Stimulated activated naive CD8-positive, alpha-beta T cell treated with anti-CD3 and anti-CD28 coated beads, Interleukin-15, Interleukin-2, amounts not matched to agents 100 U/mL and 50 U/mL, for 24 hours (primary cell): Measurements from ENCODE around the gene HOXA13.

Experiments used
- ATAC-seq: fragments of 150-1000 bp; cut with Tn5 transposase; one replicate; pipeline ENCODE4 v1.10.0; 2021
- DNase-seq: peaks from one replicate; pipeline ENCODE4 v3.0.0; 2021

Gene HOXA13

DNA sequence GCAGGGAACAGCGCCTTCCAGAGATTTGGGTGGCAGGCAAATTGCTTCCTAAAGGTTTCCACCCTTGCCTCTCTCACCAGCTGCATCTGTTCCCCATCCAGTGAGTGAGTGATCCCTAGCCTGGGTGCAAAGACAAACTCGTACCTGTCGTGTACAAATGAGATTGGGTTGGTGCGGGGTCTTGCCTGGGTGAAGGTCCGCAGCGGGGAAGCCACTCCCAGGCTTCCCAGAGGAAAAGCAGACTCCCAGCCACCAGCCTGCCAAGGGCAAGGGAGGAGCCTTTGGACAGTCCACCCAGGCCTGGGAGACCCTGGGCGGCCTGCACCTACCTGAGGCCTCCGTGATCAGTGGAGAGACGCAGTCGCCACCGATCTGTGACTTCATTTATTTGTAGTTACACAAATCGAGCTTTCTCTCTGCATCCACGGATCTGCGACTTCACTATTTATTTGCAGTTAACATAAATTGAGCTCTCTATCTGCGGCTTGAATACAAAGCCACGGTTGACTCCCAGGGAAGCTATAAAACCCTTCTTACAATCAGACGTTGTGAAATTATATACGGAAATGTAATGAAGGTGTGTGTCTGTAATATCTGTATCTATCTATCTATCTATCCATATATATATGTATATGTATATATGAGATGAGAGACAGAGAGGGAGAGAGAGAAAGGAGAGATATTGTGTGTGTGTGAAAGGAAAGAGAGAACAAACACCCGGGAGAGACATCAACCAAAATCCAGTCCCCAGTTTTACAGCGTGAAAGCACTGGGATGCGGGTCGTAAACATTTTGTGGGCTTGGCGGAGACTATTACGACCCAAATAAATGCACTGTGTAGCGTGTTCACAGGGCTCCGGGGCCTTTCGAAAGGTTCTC lies 40.4 kb downstream of the HOXA13 start:
- no peak for DNase-seq
- ATAC-seq, result no peak

DNA sequence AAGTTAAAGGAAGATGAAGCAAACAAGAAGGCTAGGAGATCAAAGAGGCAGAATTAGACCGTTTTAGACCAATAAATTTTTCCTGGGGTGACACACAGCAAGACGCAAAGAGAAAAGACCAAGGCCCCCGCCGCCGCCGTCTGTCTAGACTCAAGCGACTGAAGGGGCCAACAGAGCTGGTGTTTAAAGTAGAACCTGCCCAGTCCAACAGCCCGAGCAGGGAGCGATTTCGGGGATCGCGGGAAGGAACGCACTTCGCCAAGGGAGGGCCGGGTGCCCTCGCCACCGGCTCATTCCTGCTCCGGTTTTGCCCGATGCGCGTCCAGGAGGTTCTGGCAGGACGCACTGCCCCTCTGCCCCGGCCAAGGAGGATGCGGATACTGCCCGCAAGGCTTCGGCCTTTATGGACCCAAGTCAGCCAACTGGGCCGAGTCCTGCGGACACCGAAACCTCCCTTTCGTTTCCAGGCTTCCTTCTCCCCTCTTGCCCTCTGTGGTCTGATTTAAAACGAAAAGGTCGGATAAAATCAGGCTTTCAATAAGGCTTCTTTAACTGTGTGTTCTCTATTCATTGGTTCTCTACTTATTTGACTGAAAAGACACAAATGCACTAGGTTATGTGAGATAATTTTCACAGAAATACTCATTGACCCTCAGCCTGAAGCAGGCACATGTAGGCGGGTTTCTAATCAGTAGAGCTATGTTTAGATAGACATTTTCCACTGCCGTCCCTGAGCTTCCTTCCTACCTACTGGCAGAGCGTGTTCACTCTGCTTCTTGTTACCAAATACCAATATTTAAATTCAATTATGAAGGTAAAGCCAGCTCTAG lies 41.2 kb downstream of the HOXA13 start:
- no peak for ATAC-seq
- no peak for DNase-seq

DNA sequence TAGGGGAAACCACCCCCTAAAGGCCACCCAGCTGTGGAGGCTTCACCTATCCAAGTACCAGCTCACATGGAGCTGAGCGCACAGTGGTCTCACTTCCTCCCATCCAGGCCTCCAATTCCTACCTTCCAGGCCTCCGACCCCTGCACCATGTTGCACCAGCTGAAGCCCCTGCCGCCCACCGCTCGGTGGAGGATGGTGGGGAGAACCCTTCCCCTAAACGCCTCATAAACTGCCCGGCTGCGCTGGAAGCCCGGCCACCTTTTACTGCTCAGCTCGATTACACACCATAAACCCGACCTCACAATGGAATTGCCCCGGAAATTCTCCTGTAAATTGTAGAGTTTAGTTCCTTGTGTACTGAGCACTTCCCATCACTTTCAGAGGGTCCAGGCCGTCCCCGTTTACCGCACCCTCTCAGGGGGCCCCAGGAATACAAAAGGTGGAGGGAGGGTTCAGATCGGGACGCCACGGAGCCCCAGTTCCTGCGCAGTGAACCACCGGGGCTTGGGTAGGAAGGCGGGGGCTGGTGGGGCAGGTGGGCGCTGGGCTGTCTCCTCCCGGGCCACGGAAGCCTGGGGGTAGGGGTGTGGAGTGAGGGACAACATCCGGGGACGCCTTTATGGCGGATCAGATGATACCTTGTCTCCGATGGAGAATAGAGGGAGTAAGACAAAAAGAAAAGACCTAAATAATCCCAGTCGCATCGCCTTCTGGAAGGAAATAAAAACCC lies 42.0 kb downstream of the HOXA13 start:
- ATAC-seq (no peak), DNase-seq (no peak)

DNA sequence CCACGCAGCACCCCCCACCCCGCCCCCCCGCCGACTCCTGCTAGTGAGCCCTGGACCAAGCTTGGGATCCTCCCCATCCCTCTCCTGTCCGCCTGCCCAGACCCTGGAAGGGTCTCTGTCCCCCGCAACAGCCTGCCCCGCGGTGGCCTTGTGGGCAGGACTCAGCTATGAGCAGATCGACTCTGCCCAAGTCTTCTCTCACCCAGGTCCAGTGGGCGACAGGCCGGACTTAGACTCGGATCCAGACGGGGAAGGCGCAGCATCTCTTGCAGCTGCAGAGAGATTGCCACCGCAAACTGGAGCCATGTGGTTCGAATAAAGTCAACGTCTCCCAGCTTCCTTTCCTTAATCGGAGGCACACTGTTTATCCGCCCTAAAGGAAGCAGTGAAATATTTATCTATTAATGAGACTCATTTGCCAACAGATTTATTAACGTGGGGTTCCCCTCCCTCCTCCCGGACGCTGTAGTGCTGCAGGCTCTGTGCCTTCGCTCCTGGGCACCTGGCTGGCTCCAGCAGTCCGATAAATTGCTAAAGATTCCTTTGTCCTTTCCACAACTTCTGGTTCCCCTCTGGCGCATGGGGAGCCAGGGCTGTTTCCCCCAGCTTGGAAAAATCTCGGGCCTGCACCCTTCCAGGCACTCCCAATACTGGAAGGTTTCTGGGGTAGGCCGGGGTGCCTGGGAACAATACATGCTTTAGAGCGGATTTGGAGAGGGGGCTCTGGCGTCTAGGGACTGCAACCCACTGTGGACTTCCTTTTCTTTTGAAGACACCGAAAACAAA lies 42.8 kb downstream of the HOXA13 start:
- ATAC-seq, result no peak
- DNase-seq, result no peak

DNA sequence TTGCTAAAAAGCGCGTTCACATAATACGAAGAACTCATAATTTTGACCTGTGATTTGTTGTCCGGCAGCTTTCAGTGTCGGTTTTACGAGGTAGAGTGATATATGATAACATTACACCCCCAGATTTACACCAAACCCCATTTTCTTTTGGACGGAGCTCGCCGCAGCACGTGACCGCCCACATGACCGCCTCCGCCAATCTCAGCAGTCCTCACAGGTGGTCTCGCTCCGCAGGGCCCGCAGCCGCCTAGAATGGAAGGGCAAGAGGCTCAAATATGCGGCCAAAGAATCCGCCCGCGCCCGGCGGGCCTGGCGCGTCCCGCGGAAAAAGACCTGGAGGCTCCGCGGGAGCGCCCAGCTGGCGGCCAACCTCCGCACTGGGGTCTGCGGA lies 43.4 kb downstream of the HOXA13 start, which contains the start of gene HOXA7:
HOXA7 (minus strand) TSS at position 168 of the 391 bp plus-strand sequence; CDS start at position 38, 130 bp downstream.
- DNase-seq, result no peak
- ATAC-seq, result no peak

DNA sequence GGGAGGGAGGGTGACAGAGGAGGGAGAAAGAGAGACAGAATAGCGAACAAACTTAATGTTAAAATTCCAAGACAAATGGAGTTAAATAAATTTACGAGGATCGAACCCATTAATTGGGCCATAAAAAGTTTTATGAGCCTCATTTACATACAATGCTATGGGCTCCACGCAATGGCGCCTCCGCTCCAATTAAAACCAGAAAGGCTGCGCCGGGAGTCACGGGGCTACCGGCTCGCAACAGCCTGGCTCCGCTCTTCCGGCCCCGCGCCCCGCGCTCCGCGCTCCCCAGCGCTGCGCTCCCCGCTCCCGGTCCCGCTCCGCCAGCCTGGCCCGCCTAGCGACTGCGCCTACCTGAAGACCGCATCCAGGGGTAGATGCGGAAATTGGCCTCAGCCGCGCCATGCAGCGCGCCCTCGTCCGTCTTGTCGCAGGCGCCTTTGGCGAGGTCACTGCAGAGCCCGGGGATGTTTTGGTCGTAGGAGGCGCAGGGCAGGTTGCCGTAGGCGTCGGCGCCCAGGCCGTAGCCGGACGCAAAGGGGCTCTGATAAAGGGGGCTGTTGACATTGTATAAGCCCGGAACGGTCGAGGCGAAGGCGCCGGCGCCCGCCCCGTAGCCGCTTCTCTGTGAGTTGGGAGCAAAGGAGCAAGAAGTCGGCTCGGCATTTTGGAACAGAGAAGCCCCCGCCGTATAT lies 43.9 kb downstream of the HOXA13 start:
- no peak for DNase-seq
- no peak for ATAC-seq

DNA sequence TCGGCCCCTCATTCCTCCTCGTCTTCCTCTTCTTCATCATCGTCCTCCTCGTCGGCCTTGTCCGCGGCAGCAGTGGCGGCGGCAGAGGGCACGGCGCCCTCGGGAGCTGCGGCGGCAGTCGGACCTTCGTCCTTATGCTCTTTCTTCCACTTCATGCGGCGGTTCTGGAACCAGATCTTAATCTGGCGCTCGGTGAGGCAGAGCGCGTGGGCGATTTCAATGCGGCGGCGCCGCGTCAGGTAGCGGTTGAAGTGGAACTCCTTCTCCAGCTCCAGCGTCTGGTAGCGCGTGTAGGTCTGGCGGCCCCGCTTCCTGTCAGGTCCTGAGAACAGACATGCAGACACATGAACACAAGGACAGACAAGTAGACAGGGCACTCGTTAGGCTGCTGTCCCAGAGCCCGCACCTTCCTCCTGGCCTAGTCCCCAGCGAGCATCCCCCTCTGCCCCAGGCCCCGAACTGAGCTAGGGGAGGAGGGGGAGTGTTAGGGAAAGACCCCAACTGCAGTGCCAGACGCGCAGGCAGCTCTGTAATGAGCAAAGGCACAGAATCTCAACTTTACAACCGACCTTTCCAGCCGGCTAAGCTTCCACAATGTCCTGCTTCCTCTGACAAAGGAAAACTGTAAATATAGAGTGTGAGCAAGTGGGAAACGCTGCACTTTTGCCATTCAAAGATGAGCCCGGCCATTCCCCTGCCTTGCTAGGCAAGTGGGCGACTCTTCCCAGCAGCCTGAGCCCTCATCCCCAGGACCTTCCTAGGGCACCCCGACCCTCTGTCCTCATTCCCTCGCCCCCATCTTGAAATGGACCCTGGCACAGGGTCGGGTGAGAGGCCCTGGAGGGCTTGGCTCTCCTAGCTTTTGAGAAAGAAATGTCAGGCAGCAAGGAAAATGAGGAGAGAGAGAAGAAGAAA lies 44.7 kb downstream of the HOXA13 start:
- DNase-seq (peak; percentile 44), ATAC-seq (no peak)

DNA sequence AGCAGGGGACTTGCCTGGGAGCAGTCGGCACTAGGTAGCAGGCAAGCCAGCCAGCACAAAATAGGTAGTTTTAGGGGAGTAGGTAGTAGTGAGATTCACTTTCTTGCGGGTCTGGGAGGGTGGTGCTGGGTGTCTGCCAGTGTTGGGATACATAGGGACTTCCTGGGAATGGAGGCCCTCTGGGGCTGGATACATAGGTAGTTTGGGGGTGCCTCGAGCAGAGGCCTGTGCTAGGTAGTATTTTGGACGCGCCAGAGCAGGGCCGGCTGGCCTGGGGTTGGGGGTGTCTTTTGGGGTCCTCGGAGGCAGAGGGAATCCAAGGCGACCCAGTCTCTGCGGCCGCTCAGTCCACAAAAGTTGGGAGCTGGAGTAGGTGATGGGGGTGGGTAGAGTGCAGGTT lies 45.5 kb downstream of the HOXA13 start:
- ATAC-seq (no peak), DNase-seq (no peak)

DNA sequence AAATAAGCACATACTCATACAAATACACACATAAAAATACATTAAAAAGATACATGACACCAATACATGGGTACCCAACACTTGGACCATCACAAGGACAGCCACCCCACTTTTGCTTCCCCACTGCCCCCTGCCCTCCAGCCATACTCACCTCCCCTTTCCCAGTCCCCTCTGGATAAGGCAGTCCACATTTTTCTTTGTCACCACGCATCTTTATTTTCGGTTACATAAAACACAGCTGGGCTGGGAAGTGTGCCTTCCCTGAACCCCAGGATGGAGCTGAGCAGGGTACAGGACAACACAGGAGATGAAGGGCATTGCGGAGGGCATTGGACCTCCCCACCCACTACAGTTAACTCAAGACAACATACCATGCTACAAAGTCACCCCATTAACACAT lies 46.4 kb downstream of the HOXA13 start:
- ATAC-seq, result no peak
- DNase-seq, result no peak

DNA sequence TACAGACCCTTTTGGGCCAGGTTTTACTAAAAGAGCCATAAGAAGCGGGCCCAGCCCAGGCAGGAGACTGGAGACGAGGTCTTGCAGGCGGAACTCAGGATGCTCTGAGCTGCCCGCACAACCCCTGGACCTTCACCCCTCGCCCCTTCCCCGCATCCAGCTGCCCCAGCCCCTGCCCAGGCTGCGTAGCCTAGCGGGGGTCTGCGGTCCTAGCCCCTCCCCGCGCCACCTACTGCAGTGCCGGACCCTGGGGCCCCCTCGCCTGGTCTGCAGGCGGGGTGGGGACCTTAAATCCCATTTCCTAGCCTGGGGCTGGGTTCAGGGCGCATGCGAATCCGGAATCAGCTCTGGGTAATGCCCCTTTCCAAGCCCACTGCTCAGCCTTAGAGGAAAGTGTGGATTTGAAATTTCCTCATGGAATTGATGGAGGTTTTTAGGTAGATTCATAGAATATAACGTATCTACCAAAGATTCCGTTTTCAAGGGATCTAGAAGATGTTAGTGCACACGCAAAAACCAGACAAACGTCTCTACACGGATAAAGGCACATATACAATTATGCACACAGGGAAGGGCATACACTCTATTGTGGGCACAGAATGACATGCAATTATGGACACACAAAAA lies 47.0 kb downstream of the HOXA13 start:
- ATAC-seq, result no peak
- no peak for DNase-seq

DNA sequence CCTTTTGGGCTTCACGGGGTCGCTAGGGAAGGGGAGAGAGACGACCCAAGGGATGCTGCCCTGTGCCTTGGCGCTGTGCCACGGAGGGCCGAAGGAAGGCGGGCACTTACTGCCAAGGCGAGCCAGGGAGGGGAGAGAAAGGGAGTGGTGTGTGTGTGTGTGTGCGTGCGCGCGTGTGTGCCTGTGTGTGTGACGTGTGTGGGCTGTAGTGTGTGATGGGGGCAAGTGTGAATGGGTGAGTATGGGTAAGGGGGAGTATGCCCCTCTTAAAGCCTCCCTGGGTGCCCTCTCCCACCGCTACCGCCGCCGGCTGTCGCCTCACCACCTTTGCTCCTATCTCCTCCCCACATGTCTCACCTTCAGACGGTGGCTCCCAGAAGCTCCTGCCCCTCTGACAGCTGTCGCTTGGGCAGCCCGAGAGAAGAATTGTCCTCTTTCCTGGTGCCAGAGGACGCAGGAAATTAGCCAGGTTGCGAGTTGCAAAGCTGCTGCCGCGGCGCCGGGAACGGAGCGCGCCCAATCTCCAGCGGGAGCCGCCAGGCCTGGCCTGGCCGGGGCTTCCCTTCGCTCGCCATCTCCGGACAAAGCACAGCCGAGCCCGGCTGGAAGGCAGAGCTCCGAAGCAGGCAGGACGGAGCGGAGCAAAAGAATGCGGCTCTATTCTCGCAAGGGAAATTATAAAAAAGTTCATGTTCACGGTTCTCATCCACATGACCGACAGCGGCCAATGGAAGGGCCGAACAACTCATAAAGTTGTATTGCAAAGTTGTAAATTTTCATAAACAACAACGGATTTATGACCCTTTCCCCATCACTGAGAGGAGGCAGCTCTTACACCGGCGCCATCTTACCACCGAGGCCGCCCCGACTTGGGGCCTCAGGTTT lies 47.7 kb downstream of the HOXA13 start, which contains the start of gene HOXA3:
HOXA3 (minus strand) TSS at position 653 of the 885 bp plus-strand sequence. CDS start 41,943 bp downstream, outside the sequence.
- no peak for ATAC-seq
- DNase-seq, result no peak

DNA sequence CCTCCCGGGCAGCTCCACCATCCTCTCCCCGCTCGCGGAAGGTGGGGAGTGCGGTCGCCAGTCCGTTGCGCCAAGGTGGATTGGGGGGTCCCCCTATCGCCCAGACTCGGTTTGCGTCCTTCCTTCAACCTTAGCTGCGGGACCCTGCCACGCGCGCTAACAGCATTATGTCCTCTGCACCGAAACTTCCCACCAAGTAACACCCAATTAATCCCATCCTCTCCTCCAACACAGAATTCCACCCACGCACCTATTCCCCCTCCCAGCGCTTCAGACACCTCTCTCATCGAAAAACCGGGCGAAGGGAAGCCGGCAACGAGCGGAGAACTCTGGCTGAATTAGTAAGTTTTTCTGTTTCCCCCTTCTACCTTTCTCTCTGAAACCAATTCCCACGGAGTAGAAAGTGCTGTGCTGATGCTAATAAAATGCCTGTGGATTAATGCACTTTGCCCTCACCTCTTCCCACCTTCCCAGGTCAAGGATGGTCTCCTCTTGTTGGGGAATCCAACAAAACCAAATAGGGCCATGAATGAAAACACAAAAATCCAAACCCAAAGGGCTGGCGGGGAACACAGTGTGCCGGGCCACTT lies 48.5 kb downstream of the HOXA13 start:
- ATAC-seq, result no peak
- DNase-seq, result no peak

DNA sequence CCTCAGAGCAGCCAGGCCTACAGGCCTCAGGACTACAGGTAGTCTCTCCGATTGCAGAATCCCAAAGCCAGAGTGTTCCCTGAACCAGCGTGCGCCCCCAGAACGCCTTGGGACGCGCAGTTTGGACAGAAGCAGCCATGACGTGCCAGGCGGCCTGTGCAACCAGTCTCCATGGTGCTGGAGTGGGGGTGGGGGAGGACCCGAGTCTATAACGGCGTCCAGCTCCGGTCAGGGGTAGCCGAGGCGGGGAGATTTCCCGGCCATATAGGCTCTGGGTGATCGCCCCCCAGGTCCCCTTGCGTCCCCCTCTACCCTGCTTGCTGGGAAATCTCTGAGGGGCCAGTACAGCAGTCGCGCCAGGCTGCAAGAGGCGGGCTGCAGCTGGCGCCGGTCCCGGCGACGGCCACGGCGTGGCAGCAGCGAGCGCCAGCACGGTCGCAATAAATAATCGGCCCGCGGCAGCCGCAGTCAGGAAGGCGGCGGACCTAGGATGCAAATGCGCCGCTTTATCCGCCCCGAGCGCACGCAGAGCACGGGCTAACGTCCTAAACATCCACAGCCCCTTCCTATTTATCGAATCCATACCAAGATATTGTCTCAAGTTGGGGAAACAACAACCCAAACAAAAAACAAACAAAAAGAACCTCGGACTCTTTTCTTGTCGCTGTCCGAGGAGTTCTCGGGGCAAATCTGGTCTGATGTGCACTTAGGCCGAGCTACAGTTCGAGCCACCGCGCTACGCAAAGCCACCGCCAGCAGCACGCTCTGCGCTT lies 49.1 kb downstream of the HOXA13 start:
- ATAC-seq, result peak; percentile 81
- DNase-seq, result peak; percentile 75

DNA sequence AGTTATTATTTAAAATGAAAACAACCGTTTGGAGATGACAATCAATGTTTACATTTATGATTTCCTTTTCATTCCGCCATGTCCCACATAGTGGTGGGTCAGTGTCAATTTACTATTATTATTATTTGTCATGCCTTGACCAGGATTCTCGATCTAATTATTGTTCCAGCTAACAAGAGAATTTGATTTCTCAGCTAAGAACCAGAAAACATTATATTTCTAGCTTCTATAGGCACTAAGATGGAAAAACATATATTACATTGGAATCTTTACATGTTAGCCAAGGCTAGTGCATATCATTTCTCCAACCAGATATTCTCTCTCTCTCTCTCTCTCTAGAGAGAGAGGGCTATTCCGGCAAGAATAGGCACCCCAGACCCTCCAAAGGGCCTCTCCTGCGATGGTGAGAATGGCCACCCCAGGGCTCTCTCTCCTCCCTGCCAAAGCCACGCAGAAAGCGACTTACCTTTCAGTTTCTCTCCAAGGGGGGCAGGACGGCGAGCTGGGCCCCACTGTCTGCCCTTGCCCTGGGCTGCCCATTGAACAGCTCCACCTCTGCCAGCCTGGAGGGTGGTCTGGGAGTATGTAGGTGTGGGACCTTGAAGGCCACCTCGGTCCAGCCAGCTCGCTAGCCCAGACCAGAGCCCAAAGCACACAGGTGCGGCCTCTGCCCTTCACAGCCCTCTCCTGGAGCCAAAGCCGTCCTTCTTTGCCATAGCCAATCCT lies 49.9 kb downstream of the HOXA13 start:
- ATAC-seq, result no peak

DNA sequence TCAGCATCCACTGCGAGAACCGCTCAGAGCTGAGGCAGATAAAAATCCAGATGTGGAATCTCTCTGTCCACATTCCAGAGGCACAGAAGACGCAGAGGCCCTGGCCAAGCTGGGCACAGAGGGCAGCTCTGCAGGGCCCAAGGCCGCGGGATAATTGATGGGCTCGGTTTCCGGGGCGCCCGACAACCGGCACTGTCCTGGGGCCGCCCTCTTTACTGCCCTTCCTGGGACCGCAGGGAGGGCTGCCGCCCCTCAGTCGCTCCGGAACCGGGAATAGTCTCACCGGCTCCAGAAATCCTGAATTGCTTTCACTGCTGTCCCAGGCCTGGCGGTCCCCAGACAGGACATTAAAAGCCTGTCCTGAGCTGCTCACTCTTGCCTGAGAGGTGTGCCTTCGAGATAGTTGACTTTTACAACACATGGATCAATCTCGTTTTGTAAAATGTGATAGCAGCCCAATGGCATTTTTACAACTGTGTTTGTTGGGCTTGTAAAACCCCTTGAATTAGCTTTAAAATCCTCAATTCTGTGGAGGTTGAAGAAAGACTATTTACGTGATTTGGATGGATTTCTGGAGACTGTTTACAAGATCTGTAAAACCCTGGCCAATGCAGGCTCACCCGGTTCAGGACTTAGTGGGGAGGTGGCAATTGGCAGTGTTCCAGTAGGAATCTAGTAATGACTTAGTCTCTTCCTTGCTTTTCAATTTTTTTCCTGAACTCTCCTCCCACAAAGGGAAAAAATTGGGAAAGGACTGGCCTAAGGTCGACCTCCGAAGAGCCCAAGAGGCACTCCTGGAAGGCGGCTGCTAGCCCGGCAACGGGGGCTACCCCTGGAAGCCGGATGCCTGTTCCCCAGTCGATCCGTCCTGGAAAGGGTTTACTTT lies 50.9 kb downstream of the HOXA13 start:
- ATAC-seq, result no peak
- no peak for DNase-seq

More for the DNA sequence above, 49.9 kb downstream of the HOXA13 start:
- no peak for DNase-seq
